Lung (tissue), 12 donors: ENCODE results near the gene RPS26. TPM values are rescaled to one million over a fixed set of nuclear protein-coding genes. Genes with fewer than 3 reads are reported as not detected.
A peak's percentile ranks its signal among the peaks of the same experiment; 100 is the strongest.
"Not testable (repeated sequence)": the region's sequence is repeated elsewhere in the genome, so short reads cannot be mapped to it uniquely, and the experiment has no call there.

Experiments used
- ATAC-seq: fragments of 200-7000 bp; cut with Tn5 transposase; one replicate; pipeline ENCODE4 v1.9.1; 2020; ENCODE audit warnings: moderate number of reproducible peaks; ENCODE audit not compliant: insufficient read depth, low FRiP score
- DNase-seq, 3 donors: peaks; one replicate each; pipeline ENCODE4 v3.0.0-alpha.2; 2013 to 2017
- H3K27ac ChIP-seq, 2 donors: one replicate each; pipeline ENCODE4 v1.5.1; 2013; ENCODE audit warnings: mild to moderate bottlenecking in 2 of 2, moderate library complexity in 2 of 2, control low read depth in 1 of 2, inconsistent platforms in 1 of 2, low read depth in 1 of 2, low read length in 1 of 2
- H3K27me3 ChIP-seq, 3 donors: one replicate each; pipeline ENCODE4 v1.5.1; 2013; ENCODE audit warnings: low read length in 2 of 3; ENCODE audit not compliant: control insufficient read depth in 3 of 3, insufficient read depth in 3 of 3
- H3K36me3 ChIP-seq, 4 donors: one replicate each; pipeline ENCODE4 v1.5.1; 2013; ENCODE audit warnings: low read length in 4 of 4, mild to moderate bottlenecking in 1 of 4, moderate library complexity in 1 of 4; ENCODE audit not compliant: control insufficient read depth in 4 of 4, insufficient read depth in 4 of 4
- H3K4me1 ChIP-seq, 5 donors: one replicate each; pipeline ENCODE4 v1.5.1; 2013; ENCODE audit warnings: low read length in 5 of 5, mild to moderate bottlenecking in 2 of 5, moderate library complexity in 1 of 5; ENCODE audit not compliant: control insufficient read depth in 5 of 5, insufficient read depth in 5 of 5
- H3K4me3 ChIP-seq: one replicate; pipeline ENCODE4 v1.5.1; 2013; ENCODE audit warnings: mild to moderate bottlenecking, control low read depth, moderate library complexity
- H3K9ac ChIP-seq, 2 donors: one replicate each; pipeline ENCODE4 v1.5.1; 2013; ENCODE audit warnings: low read length in 2 of 2, control low read depth in 1 of 2; ENCODE audit not compliant: insufficient read depth in 1 of 2
- H3K9me3 ChIP-seq, 4 donors: one replicate each; pipeline ENCODE4 v1.5.1; 2013; ENCODE audit warnings: low read length in 3 of 4, mild to moderate bottlenecking in 1 of 4, moderate library complexity in 1 of 4; ENCODE audit not compliant: control insufficient read depth in 4 of 4, insufficient read depth in 3 of 4
- WGBS, 2 donors: extraction: QIAGEN DNeasy Blood & Tissue Kit; methylation state at CpG; one replicate each; pipeline ENCODE4 v1.1.7; 2013; 5-methylcytosine and 5-hydroxymethylcytosine counted together
- polyA plus RNA-seq, 2 donors: library from polyadenylated mRNA; stranded (reverse); fragments of 200-250 nt; gene quantifications; one replicate each; pipeline ENCODE4 v1.2.1, GENCODE V29; 2013
- total RNA-seq, 2 donors: library from RNA; depleted of rRNA in 1 of 2; stranded (reverse); fragments of >200 nt in 1 of 2; gene quantifications; one replicate each; pipeline ENCODE4 v1.2.1, GENCODE V29; 2014 to 2021
- TF ChIP-seq, protein P1 (sequence below): IDR thresholded peaks from 2 replicates; pipeline ENCODE4 v1.5.1; 2012; ENCODE audit warnings: mild to moderate bottlenecking; ENCODE audit errors: control extremely low read depth, extremely low read depth
- donor health status: control.
- donor health status: control.
- donor health status: Bipolar disorder and iron deficiency.
- donor health status: healthy.
- donor health status: DM: yes; HTN: yes; CAD: no.

The RPS26 gene
- total and polyA plus RNA-seq, 4 donors: 53.1 to 1,477 (median 591) TPM

DNA sequence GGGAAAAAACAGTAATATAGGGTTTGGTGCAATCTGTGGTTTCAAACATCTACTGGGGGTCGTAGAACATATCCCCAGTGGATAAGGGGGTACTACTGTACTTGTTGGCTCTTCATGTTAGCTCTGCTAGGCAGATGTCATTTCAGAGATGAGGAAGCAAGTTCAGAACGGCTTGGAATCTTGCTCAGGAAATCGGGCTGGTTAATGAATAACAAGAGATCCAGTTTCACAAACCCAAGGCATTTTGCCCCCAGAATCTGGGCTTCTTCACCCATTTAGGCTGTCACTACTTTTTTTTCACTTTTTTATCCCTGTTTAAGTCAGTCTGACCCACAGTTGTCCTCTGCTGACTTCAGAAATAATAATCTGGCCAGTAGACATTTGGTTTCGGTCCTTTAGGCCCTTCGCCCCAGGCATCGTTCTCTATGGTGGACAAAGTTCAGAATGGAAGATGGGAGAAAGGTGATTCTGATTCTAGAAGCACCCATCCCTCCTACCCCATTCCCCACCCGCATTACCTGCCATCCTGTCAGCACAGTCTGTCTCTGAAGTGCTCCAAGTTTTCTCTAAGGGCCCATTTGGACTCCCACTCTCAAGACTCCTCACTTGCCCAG is 40.1 kb upstream of the RPS26 start:
- peak in 1 of 3 donors; percentile 35 for DNase-seq

DNA sequence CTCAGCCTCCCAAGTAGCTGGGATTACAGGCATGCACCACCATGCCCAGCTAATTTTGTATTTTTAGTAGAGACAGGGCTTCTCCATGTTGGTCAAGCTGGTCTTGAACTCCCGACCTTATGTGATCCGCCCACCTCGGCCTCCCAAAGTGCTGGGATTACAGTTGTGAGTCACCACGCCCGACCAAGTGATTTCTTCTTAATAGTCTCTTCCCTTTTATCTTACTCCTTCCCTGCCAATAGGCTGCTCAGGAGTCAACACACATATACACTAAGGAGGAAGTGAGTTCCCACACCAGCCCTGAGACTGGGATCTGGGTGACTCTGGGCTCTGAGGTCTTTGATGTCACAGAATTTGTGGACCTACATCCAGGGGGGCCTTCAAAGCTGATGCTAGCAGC is 38.3 kb upstream of the RPS26 start:
- H3K9ac ChIP-seq, ATAC-seq: not testable (repeated sequence)
- 79 to 88% methylated on average over 5 of the region's 5 CpGs for WGBS, 2 donors

More for the DNA sequence above, 40.1 kb upstream of the RPS26 start:
- ATAC-seq: no peak
- no peaks in the 10 kb centered on the region for H3K9me3 ChIP-seq
- no peak overlapping the region for H3K4me3 ChIP-seq
- peaks cover 0 to 20% (median 8%) of the 10 kb centered on the region in 4 donors for H3K36me3 ChIP-seq
- TF ChIP-seq, protein P1, sequence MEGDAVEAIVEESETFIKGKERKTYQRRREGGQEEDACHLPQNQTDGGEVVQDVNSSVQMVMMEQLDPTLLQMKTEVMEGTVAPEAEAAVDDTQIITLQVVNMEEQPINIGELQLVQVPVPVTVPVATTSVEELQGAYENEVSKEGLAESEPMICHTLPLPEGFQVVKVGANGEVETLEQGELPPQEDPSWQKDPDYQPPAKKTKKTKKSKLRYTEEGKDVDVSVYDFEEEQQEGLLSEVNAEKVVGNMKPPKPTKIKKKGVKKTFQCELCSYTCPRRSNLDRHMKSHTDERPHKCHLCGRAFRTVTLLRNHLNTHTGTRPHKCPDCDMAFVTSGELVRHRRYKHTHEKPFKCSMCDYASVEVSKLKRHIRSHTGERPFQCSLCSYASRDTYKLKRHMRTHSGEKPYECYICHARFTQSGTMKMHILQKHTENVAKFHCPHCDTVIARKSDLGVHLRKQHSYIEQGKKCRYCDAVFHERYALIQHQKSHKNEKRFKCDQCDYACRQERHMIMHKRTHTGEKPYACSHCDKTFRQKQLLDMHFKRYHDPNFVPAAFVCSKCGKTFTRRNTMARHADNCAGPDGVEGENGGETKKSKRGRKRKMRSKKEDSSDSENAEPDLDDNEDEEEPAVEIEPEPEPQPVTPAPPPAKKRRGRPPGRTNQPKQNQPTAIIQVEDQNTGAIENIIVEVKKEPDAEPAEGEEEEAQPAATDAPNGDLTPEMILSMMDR: no peak
- H3K9ac ChIP-seq: no peak overlapping the region
- 71 to 80% methylated on average over 7 of the region's 7 CpGs for WGBS, 2 donors
- H3K27me3 ChIP-seq: no peaks in the 10 kb centered on the region
- peaks cover 0 to 12% (median 5%) of the 10 kb centered on the region in 5 donors for H3K4me1 ChIP-seq
- H3K27ac ChIP-seq: no peak overlapping the region

DNA sequence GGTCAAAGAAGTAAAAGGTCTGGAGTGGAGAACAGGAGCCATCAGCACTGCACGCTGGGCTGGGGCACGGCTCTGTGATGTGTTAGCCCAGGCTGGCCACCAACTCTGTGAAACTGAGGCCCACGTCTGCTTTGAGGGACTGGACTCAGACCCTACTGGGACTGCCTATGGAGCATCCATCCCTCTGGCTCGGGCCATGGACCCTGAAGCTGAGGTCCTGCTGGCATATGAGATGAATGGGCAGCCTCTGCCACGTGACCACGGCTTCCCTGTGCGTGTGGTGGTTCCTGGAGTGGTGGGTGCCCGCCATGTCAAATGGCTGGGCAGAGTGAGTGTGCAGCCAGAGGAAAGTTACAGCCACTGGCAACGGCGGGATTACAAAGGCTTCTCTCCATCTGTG is 37.5 kb upstream of the RPS26 start:
- no peaks in the 10 kb centered on the region for H3K27me3 ChIP-seq
- no peaks in the 10 kb centered on the region for H3K9me3 ChIP-seq
- TF ChIP-seq, protein P1: no peak
- no peak for DNase-seq
- no peak overlapping the region for H3K27ac ChIP-seq
- H3K4me3 ChIP-seq: no peak overlapping the region
- no peak for ATAC-seq
- peaks cover 0 to 8% (median 6%) of the 10 kb centered on the region in 5 donors for H3K4me1 ChIP-seq
- H3K36me3 ChIP-seq: peaks cover 0 to 20% (median 8%) of the 10 kb centered on the region in 4 donors
- WGBS, 2 donors: 94 to 96% methylated on average over 10 of the region's 10 CpGs
- H3K9ac ChIP-seq: no peak overlapping the region

More for the DNA sequence above, 38.3 kb upstream of the RPS26 start:
- not testable (repeated sequence) for H3K4me3 ChIP-seq, DNase-seq, H3K9me3 ChIP-seq, H3K4me1 ChIP-seq, H3K27me3 ChIP-seq, H3K27ac ChIP-seq
- H3K36me3 ChIP-seq: peaks cover 0 to 20% (median 8%) of the 10 kb centered on the region in 4 donors

DNA sequence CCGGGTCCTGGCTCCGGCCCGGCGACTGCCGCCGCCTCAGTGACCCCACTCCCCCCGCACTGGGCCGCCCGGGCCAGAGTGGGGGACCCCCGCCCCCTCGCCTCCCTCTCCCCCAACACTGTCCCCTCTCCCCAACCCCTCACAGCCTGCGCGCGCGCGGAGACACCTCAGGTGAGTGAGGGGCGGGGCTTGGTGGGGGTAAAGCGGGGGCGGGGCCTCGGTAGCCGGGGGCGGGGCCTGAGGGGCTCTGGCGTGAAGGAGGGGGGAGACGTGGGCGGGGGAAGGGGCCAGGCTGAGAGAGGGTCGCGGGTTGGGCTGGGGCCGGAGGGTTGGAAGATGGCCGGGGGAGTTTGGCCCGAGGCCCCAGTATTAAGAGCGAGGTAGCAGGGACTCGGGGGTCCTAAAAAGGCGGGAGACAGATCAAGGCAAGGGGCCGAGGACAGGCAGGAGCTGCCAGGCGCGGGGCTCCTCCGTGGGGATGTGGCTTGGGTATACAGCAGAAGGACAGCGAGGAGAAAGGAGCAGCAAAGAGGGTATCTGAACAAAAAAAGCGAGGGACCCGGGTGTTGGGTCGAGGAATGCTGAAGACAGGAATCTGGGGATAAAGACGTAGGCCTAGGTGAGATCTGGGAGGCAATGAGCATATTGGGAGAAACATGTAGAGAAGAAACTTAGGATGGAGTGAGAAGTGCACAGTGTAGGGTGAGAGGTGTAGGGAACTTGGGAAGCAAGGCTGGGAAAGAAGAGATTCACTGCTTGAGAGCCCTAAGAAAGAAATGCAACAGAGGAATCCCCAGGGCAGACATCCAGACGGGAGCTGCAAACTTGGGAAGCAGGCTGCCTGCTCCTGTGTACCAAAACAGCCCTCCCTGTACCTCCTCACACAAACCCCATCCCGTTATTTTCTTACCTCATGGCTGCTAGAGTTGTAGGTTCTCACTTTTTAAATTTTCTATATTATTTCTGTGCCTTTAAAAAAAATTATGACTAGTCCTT is 33.9 kb upstream of the RPS26 start:
- Histone ChIP-seq H3K4me1 (peaks cover 0 to 8% (median 4%) of the 10 kb centered on the region in 5 donors), H3K36me3 (peaks cover 0 to 13% (median 4%) of the 10 kb centered on the region in 4 donors), H3K27me3 (no peaks in the 10 kb centered on the region), H3K9me3 (no peaks in the 10 kb centered on the region), H3K27ac (peak overlapping the region; percentile 91 to 94), H3K9ac (peak overlapping the region; percentile 61 to 89), H3K4me3 (peak overlapping the region; percentile 75)
- TF ChIP-seq, protein P1: no peak
- ATAC-seq (peak; percentile 81), DNase-seq (peak; percentile 77 to 83 (median 79))
- 3% methylated on average over 35 to 44 of the region's 44 CpGs for WGBS, 2 donors
